Endothelial cell of umbilical vein (primary cell): ENCODE data around the gene RGS4. TPM values are rescaled to one million over a fixed set of nuclear protein-coding genes. Genes with fewer than 3 reads are reported as not detected.

Experiments used
- BruUV-seq: library from RNA; stranded (reverse); fragments of 400-500 nt; replicated peaks from 2 replicates; lab custom pipeline; 2021; lab: Mats Ljungman, UMichigan
- CTCF ChIA-PET: fragments of 300-600, 350-600 bp; sonication (Branson Sonifier 250); formaldehyde crosslinking; loops from one replicate; lab custom pipeline; 2021; ENCODE audit warnings: antibody characterized with exemption, inconsistent platforms; lab: Charles Lee
- POLR2A ChIA-PET: fragments of 300-600, 350-600 bp; sonication (Branson Sonifier 250); formaldehyde crosslinking; loops from one replicate; lab custom pipeline; 2021; ENCODE audit warnings: antibody characterized with exemption, inconsistent platforms; lab: Charles Lee
- DNase-seq: peaks from one replicate; pipeline ENCODE4 v3.0.0-alpha.2; 2011; ENCODE audit warnings: low read depth, low spot score
- FAIRE-seq: peaks from 2 replicates; lab custom pipeline; 2011; peaks lifted over from hg19 to GRCh38; lab: Jason Lieb, UNC
- H2AFZ ChIP-seq: 2 replicates; pipeline ENCODE4 v1.6.0; 2012; ENCODE audit warnings: low read depth, low read length, control low read depth, inconsistent platforms
- H3K27ac ChIP-seq: 2 replicates; pipeline ENCODE4 v1.5.1; 2011; ENCODE audit warnings: low read depth, mild to moderate bottlenecking, control low read depth, low read length, moderate library complexity; ENCODE audit not compliant: insufficient read depth
- H3K27me3 ChIP-seq, 2 experiments: 2 replicates each; pipeline versions ENCODE4 v1.6.0 to v1.6.1; 2011; ENCODE audit warnings: low read length in 2 of 2, mixed read lengths in 1 of 2; ENCODE audit not compliant: control insufficient read depth in 2 of 2, insufficient read depth in 2 of 2
- H3K36me3 ChIP-seq, 2 experiments: 2 replicates in 1 of 2; 3 replicates in 1 of 2; pipeline ENCODE4 v1.5.1; 2011; ENCODE audit warnings: low read length in 2 of 2, mild to moderate bottlenecking in 1 of 2, moderate library complexity in 1 of 2; ENCODE audit not compliant: control insufficient read depth in 2 of 2, insufficient read depth in 2 of 2; ENCODE audit errors: extremely low read depth in 1 of 2
- H3K4me1 ChIP-seq: 3 replicates; pipeline ENCODE4 v1.5.1; 2011; ENCODE audit warnings: mild to moderate bottlenecking, low read length; ENCODE audit not compliant: control insufficient read depth, insufficient read depth; ENCODE audit errors: extremely low read depth
- H3K4me2 ChIP-seq: 2 replicates; pipeline ENCODE4 v1.6.1; 2011; ENCODE audit warnings: low read length, control low read depth, mixed read lengths; ENCODE audit not compliant: insufficient read depth
- H3K4me3 ChIP-seq, 3 experiments: fragments of 200-600 bp in 1 of 3; sonication (generic), shearing (Covaris generic) in 1 of 3; replicated peaks in 1 of 3; 2 replicates each; pipeline ENCODE4 v1.5.1; 2011 to 2016; ENCODE audit warnings: control low read depth in 3 of 3, low read length in 3 of 3, mild to moderate bottlenecking in 2 of 3, inconsistent platforms in 1 of 3, low read depth in 1 of 3, moderate library complexity in 1 of 3; ENCODE audit not compliant: insufficient read depth in 1 of 3
- H3K79me2 ChIP-seq: 2 replicates; pipeline ENCODE4 v1.6.0; 2012; ENCODE audit warnings: low read length, inconsistent platforms; ENCODE audit not compliant: control insufficient read depth, insufficient read depth
- H3K9ac ChIP-seq: replicated peaks from 2 replicates; pipeline ENCODE3; 2011; ENCODE audit warnings: low read length, control low read depth; ENCODE audit not compliant: insufficient read depth; ENCODE audit errors: extremely low read depth
- H3K9me1 ChIP-seq: replicated peaks from 3 replicates; pipeline ENCODE4 v1.6.0; 2011; ENCODE audit warnings: mild to moderate bottlenecking, low read length; ENCODE audit not compliant: control insufficient read depth, insufficient read depth; ENCODE audit errors: extremely low read depth
- H3K9me3 ChIP-seq: replicated peaks from 2 replicates; pipeline ENCODE4 v1.5.1; 2012; ENCODE audit warnings: low read length, inconsistent platforms; ENCODE audit not compliant: control insufficient read depth, insufficient read depth
- H4K20me1 ChIP-seq: replicated peaks from 2 replicates; pipeline ENCODE3; 2011; ENCODE audit warnings: mild to moderate bottlenecking, low read length; ENCODE audit not compliant: control insufficient read depth, insufficient read depth; ENCODE audit errors: extremely low read depth
- EZH2 ChIP-seq: IDR thresholded peaks from 2 replicates; pipeline ENCODE4 v1.6.1; 2012; ENCODE audit warnings: borderline replicate concordance, low read depth, mild to moderate bottlenecking, moderate library complexity, low read length, inconsistent platforms; ENCODE audit not compliant: severe bottlenecking
- FOS ChIP-seq: IDR thresholded peaks from 2 replicates; pipeline ENCODE4 v1.6.1; 2011; ENCODE audit warnings: mild to moderate bottlenecking, low read length, moderate library complexity, borderline replicate concordance; ENCODE audit not compliant: insufficient read depth
- GATA2 ChIP-seq: IDR thresholded peaks from 2 replicates; pipeline ENCODE4 v1.7.0; 2011; ENCODE audit warnings: low read depth, mild to moderate bottlenecking, moderate library complexity, mixed read lengths, low read length; ENCODE audit not compliant: insufficient read length, insufficient read depth
- JUN ChIP-seq: IDR thresholded peaks from 2 replicates; pipeline ENCODE4 v1.6.1; 2011; ENCODE audit warnings: borderline replicate concordance, low read depth; ENCODE audit not compliant: insufficient read length, insufficient read depth
- MYC ChIP-seq: IDR thresholded peaks from one replicate; pipeline ENCODE4 v1.6.1; 2011; ENCODE audit warnings: mild to moderate bottlenecking, low read depth, low read length
- POLR2A ChIP-seq: IDR thresholded peaks from 2 replicates; pipeline ENCODE4 v1.6.1; 2012; ENCODE audit warnings: low read depth, mild to moderate bottlenecking, control low read depth, low read length
- POLR2AphosphoS5 ChIP-seq: IDR thresholded peaks from 2 replicates; pipeline ENCODE4 v1.6.1; 2012; ENCODE audit warnings: low read depth, mild to moderate bottlenecking, control low read depth, low read length, moderate library complexity; ENCODE audit not compliant: insufficient read depth
- dilution Hi-C: fragments of 300-500 bp; cut with MboI; formaldehyde crosslinking; loops from one replicate; pipeline ENCODE4 v1.15.0; 2019; ENCODE audit warnings: low sequenced_read_pairs; ENCODE audit not compliant: extremely low pct_ligation_motif_present
- intact Hi-C: fragments of 100-400 bp; cut with micrococcal nuclease; formaldehyde crosslinking; loops from one replicate; pipeline ENCODE4 v1.10.0; 2022
- polyA plus RNA-seq, 4 experiments: library from polyadenylated mRNA; depleted of rRNA in 3 of 4; stranded (reverse) in 3 of 4; unstranded in 1 of 4; fragments of >200 nt; gene quantifications; 2 replicates each; pipeline versions ENCODE4 v1.2.1 to v1.2.3, GENCODE V29; 2011 to 2012; ENCODE audit warnings: missing spikeins in 1 of 4
- total RNA-seq: library from RNA; stranded (reverse); gene quantifications from 2 replicates; pipeline ENCODE4 v1.2.3, GENCODE V29; 2021
- TF ChIP-seq, protein P1 (sequence below), 2 donors: IDR thresholded peaks; 1 replicate in 1 of 2; 2 replicates in 1 of 2; pipeline ENCODE4 v1.5.1; 2011; ENCODE audit warnings: low read length in 2 of 2, mild to moderate bottlenecking in 2 of 2, moderate library complexity in 2 of 2, control low read depth in 1 of 2, inconsistent platforms in 1 of 2, low read depth in 1 of 2; ENCODE audit not compliant: insufficient read depth in 1 of 2; ENCODE audit errors: extremely low read depth in 1 of 2
- TF ChIP-seq, protein P2 (sequence below): IDR thresholded peaks from 2 replicates; pipeline ENCODE4 v1.6.1; 2011; ENCODE audit not compliant: insufficient read depth, insufficient read length

The RGS4 gene
- total and polyA plus RNA-seq, 2 donors (not counting 3 experiments of a cell fraction or from before 2014, with no cell fraction given) = 14.6 to 59.3 TPM

DNA sequence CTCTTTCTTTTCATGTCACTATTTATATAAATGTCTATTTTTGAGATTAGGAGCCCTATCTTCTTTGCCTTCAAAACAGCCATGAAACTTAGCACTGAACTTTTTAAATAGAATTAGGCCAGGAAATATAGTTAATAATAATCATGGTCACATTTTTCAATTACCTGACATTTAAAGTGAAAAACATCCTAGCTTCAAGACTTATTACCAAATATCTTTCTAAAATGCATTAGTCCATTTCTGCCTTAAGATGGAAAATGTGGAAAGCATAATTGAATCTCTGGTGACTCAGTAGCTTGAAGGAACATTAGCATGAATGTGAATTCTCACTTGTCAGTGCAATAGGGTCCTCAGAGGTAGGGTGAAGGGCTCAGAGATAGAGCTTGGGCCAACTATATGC is 18.7 kb upstream of the RGS4 start:
- H3K27me3 ChIP-seq = no peaks in the 10 kb centered on the region
- no peak overlapping the region for H3K4me3 ChIP-seq
- H3K4me2 ChIP-seq = no peak overlapping the region
- POLR2A ChIA-PET = no interaction called here
- dilution Hi-C loops = loop anchor here (25.0 kb wide), 1 partner anchor 188 kb away; the partner anchor contains the start of gene CCDC190
- H3K36me3 ChIP-seq = no peaks in the 10 kb centered on the region
- no peaks in the 10 kb centered on the region for H3K9me3 ChIP-seq
- no peak overlapping the region for H3K27ac ChIP-seq
- intact Hi-C loops = no loop called here
- H3K9me1 ChIP-seq = no peaks in the 10 kb centered on the region
- H3K79me2 ChIP-seq = no peaks in the 10 kb centered on the region
- CTCF ChIA-PET = no interaction called here
- no peak overlapping the region for H2AFZ ChIP-seq
- no peak for FAIRE-seq
- no peak for DNase-seq
- BruUV-seq = no TSS peak
- no peaks in the 10 kb centered on the region for H4K20me1 ChIP-seq
- H3K9ac ChIP-seq = no peak overlapping the region
- TF ChIP-seq, protein P1, sequence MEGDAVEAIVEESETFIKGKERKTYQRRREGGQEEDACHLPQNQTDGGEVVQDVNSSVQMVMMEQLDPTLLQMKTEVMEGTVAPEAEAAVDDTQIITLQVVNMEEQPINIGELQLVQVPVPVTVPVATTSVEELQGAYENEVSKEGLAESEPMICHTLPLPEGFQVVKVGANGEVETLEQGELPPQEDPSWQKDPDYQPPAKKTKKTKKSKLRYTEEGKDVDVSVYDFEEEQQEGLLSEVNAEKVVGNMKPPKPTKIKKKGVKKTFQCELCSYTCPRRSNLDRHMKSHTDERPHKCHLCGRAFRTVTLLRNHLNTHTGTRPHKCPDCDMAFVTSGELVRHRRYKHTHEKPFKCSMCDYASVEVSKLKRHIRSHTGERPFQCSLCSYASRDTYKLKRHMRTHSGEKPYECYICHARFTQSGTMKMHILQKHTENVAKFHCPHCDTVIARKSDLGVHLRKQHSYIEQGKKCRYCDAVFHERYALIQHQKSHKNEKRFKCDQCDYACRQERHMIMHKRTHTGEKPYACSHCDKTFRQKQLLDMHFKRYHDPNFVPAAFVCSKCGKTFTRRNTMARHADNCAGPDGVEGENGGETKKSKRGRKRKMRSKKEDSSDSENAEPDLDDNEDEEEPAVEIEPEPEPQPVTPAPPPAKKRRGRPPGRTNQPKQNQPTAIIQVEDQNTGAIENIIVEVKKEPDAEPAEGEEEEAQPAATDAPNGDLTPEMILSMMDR (IDR thresholded peaks at IDR 0.05; ENCODE audit: extremely low read depth in 1 of 2, insufficient read depth in 1 of 2, low read depth in 1 of 2, low read length in 2 of 2) = no peak
- TF ChIP-seq MYC (no peak), JUN (no peak), FOS (no peak), GATA2 (no peak), POLR2AphosphoS5 (no peak), POLR2A (no peak), EZH2 (no peak)
- TF ChIP-seq, protein P2, sequence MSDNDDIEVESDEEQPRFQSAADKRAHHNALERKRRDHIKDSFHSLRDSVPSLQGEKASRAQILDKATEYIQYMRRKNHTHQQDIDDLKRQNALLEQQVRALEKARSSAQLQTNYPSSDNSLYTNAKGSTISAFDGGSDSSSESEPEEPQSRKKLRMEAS = no peak
- no peaks in the 10 kb centered on the region for H3K4me1 ChIP-seq
